Measurements from ENCODE around the gene OMG.

- no peak for TF ChIP-seq EZH2phosphoT487 (IDR thresholded peaks at IDR 0.05; ENCODE audit: low read depth, severe bottlenecking, unreplicated experiment)
- no peak for TF ChIP-seq EZH2 (IDR thresholded peaks at IDR 0.05; ENCODE audit: borderline replicate concordance)
These were observed 23.8 kb upstream of the OMG start for GRCh38 chr17:31320791-31321190.

Data from hepatocyte (in vitro differentiated cells).